HG02610 (cell line): Measurements from ENCODE around the gene TUBA3D.
"Not testable (repeated sequence)": the region's sequence is repeated elsewhere in the genome, so short reads cannot be mapped to it uniquely, and the experiment has no call there.

Experiments used
- ATAC-seq: cut with Tn5 transposase; IDR thresholded peaks from one replicate; pipeline ENCODE4 v1.9.1; 2021; ENCODE audit warnings: mild to moderate bottlenecking, moderate library complexity; ENCODE audit not compliant: unreplicated experiment

The TUBA3D gene

GRCh38 chr2:131483981-131484820, 8.3 kb downstream of the TUBA3D start:
- ATAC-seq: not testable (repeated sequence)

- not testable (repeated sequence) for ATAC-seq
Measured at GRCh38 chr2:131484906-131485460, 9.1 kb downstream of the TUBA3D start.

- not testable (repeated sequence) for ATAC-seq
Measured at GRCh38 chr2:131486201-131486902, 10.4 kb downstream of the TUBA3D start.

- no peak for ATAC-seq
Measured at GRCh38 chr2:131488306-131489205, 12.6 kb downstream of the TUBA3D start.

GRCh38 chr2:131490616-131491468, 14.9 kb downstream of the TUBA3D start:
- ATAC-seq: not testable (repeated sequence)

- not testable (repeated sequence) for ATAC-seq
Measured at GRCh38 chr2:131491469-131491836, 15.5 kb downstream of the TUBA3D start.

- not testable (repeated sequence) for ATAC-seq
Measured at GRCh38 chr2:131492015-131492417, 16.1 kb downstream of the TUBA3D start, which contains the start of gene MZT2A. TSS of gene MZT2A (minus strand) at chr2:131492397. CDS start at chr2:131492376, 21 bp downstream.

GRCh38 chr2:131492418-131493198, 16.7 kb downstream of the TUBA3D start:
- ATAC-seq: peak; percentile 76

- peak; percentile 24 for ATAC-seq
Measured at GRCh38 chr2:131493199-131493968, 17.5 kb downstream of the TUBA3D start.

GRCh38 chr2:131495506-131495905, 19.6 kb downstream of the TUBA3D start:
- not testable (repeated sequence) for ATAC-seq

GRCh38 chr2:131498321-131498973, 22.5 kb downstream of the TUBA3D start:
- ATAC-seq: peak; percentile 98

GRCh38 chr2:131503587-131503986, 27.7 kb downstream of the TUBA3D start:
- not testable (repeated sequence) for ATAC-seq

- not testable (repeated sequence) for ATAC-seq
Measured at GRCh38 chr2:131504082-131504750, 28.3 kb downstream of the TUBA3D start.

- ATAC-seq: no peak
Measured at GRCh38 chr2:131509615-131510014, 33.7 kb downstream of the TUBA3D start.

- ATAC-seq: not testable (repeated sequence)
Measured at GRCh38 chr2:131511291-131511968, 35.5 kb downstream of the TUBA3D start.
